ENCODE data around the gene TRPV2.

DNA sequence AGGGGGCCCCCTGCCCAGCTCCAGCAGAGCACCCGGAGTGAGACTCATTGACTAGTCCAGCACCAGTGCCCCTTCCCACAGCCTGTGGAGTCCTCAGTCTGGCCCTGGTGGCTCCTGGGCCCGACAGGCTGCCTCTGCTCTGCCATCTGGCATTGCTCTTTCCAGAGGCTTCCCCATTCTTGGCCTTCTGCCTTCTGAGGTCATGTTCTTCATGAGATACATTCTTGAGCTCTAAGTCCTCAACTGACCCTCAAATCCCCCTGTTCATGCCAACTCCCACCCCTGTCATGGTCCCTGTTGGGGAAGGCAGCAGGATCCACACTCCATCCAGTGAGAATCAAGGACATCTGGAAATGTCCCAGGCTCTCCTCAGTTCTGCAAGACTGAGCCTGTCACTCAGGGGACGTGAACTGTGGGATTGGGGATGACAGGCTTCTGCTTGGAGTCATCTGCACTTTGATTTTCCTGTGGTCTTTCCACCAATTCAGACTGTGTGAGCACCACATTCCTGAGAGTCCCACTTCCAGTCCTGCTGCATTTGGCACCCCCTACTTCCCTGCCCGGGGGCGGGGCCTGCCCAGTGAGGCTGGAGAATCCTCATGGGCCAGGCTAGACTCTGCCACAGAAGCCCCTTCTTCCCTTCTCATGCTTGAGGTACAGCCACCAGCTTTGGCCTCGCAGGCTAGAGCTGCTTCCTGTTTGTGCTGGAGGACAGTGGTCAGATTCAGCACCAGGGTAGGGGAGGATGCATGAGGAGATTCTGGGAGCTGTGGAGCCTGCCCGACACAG is 2.7 kb downstream of the TRPV2 start:
- TF ChIP-seq, protein P1, sequence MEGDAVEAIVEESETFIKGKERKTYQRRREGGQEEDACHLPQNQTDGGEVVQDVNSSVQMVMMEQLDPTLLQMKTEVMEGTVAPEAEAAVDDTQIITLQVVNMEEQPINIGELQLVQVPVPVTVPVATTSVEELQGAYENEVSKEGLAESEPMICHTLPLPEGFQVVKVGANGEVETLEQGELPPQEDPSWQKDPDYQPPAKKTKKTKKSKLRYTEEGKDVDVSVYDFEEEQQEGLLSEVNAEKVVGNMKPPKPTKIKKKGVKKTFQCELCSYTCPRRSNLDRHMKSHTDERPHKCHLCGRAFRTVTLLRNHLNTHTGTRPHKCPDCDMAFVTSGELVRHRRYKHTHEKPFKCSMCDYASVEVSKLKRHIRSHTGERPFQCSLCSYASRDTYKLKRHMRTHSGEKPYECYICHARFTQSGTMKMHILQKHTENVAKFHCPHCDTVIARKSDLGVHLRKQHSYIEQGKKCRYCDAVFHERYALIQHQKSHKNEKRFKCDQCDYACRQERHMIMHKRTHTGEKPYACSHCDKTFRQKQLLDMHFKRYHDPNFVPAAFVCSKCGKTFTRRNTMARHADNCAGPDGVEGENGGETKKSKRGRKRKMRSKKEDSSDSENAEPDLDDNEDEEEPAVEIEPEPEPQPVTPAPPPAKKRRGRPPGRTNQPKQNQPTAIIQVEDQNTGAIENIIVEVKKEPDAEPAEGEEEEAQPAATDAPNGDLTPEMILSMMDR (conservative IDR thresholded peaks at IDR 0.05; ENCODE audit: low read depth, low read length): no peak
- TF ChIP-seq POLR2A (IDR thresholded peaks at IDR 0.05; ENCODE audit: low read depth, low read length) (no peak), NFE2L2 (IDR thresholded peaks at IDR 0.05; ENCODE audit: low read depth, low read length) (no peak), FOS (IDR thresholded peaks at IDR 0.05; ENCODE audit: low read depth, low read length) (no peak), RFX5 (IDR thresholded peaks at IDR 0.05; ENCODE audit: low read depth, low read length) (no peak), MAZ (IDR thresholded peaks at IDR 0.05; ENCODE audit: borderline replicate concordance, low read depth, low read length) (no peak), CEBPB (IDR thresholded peaks at IDR 0.05; ENCODE audit: low read depth, low read length) (no peak), RAD21 (IDR thresholded peaks at IDR 0.05; ENCODE audit: low read length) (no peak)
- TF ChIP-seq, protein P2, sequence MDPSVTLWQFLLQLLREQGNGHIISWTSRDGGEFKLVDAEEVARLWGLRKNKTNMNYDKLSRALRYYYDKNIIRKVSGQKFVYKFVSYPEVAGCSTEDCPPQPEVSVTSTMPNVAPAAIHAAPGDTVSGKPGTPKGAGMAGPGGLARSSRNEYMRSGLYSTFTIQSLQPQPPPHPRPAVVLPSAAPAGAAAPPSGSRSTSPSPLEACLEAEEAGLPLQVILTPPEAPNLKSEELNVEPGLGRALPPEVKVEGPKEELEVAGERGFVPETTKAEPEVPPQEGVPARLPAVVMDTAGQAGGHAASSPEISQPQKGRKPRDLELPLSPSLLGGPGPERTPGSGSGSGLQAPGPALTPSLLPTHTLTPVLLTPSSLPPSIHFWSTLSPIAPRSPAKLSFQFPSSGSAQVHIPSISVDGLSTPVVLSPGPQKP (IDR thresholded peaks at IDR 0.05; ENCODE audit: borderline replicate concordance, low read depth, low read length): no peak

All from IMR-90 (cell line).